ENCODE results near the gene APOA1. TPM values are rescaled to one million over a fixed set of nuclear protein-coding genes. Genes with fewer than 3 reads are reported as not detected.

Gene APOA1
- polyA plus RNA-seq, 1 of the 3 experiments (the other 2 are of a cell fraction): 0.20 TPM

GRCh38 chr11:116833491-116833815 is 4.0 kb downstream of the APOA1 start:
- Histone ChIP-seq H3K79me2 (ENCODE audit: insufficient read depth) (no peaks in the 10 kb centered on the region), H4K20me1 (ENCODE audit: insufficient read depth) (no peaks in the 10 kb centered on the region), H3K4me3 (ENCODE audit: low read depth in 2 of 2, low read length in 1 of 2) (no peak overlapping the region), H3K27me3 (ENCODE audit: insufficient read depth) (no peaks in the 10 kb centered on the region), H3K4me1 (ENCODE audit: control insufficient read depth in 1 of 2, insufficient read depth in 2 of 2, low read depth in 1 of 2, low read length in 1 of 2) (peaks cover 0 to 27% of the 10 kb centered on the region in 2 experiments; a peak in 1 of 4 replicates), H3K9me3 (no peaks in the 10 kb centered on the region), H3K9ac (no peak overlapping the region), H2AFZ (ENCODE audit: low read depth) (no peak overlapping the region), H3F3A (replicated peaks; ENCODE audit: insufficient read depth) (no peaks in the 10 kb centered on the region), H3K4me2 (no peak overlapping the region), H3K27ac (ENCODE audit: low read depth in 2 of 2, low read length in 1 of 2) (no peak overlapping the region), H3K36me3 (replicated peaks in 1 of 2; ENCODE audit: control insufficient read depth in 1 of 2, insufficient read depth in 2 of 2, low read length in 1 of 2) (no peaks in the 10 kb centered on the region), H3K9me2 (no peaks in the 10 kb centered on the region)
- DNase-seq: no peak
- TF ChIP-seq, protein P1, sequence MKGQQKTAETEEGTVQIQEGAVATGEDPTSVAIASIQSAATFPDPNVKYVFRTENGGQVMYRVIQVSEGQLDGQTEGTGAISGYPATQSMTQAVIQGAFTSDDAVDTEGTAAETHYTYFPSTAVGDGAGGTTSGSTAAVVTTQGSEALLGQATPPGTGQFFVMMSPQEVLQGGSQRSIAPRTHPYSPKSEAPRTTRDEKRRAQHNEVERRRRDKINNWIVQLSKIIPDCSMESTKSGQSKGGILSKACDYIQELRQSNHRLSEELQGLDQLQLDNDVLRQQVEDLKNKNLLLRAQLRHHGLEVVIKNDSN (IDR thresholded peaks at IDR 0.05; ENCODE audit: borderline replicate concordance, low read depth): no peak
- ChIA-PET POLR2A (no interaction called here), CTCF (interaction anchor here (1.5 to 2.0 kb wide), 3 partner anchors 12 to 273 kb away, joined by 4 to 11 read pairs (median 6); partner anchors contain the start of gene APOA5)
- WGBS (ENCODE audit: low lambda C conversion rate): 87% methylated on average over 10 of the region's 10 CpGs

GRCh38 chr11:116832350-116833290 is 4.8 kb downstream of the APOA1 start:
- Histone ChIP-seq H4K20me1 (ENCODE audit: insufficient read depth) (no peaks in the 10 kb centered on the region), H3F3A (replicated peaks; ENCODE audit: insufficient read depth) (no peaks in the 10 kb centered on the region), H3K27ac (ENCODE audit: low read depth in 2 of 2, low read length in 1 of 2) (no peak overlapping the region), H3K79me2 (ENCODE audit: insufficient read depth) (no peaks in the 10 kb centered on the region), H3K9me3 (no peaks in the 10 kb centered on the region), H3K4me3 (ENCODE audit: low read depth in 2 of 2, low read length in 1 of 2) (no peak overlapping the region), H3K36me3 (replicated peaks in 1 of 2; ENCODE audit: control insufficient read depth in 1 of 2, insufficient read depth in 2 of 2, low read length in 1 of 2) (no peaks in the 10 kb centered on the region), H3K9me2 (no peaks in the 10 kb centered on the region), H3K4me2 (no peak overlapping the region), H3K9ac (no peak overlapping the region), H2AFZ (ENCODE audit: low read depth) (no peak overlapping the region), H3K27me3 (ENCODE audit: insufficient read depth) (no peaks in the 10 kb centered on the region), H3K4me1 (ENCODE audit: control insufficient read depth in 1 of 2, insufficient read depth in 2 of 2, low read depth in 1 of 2, low read length in 1 of 2) (peaks cover 0 to 29% of the 10 kb centered on the region in 2 experiments; a peak in 1 of 4 replicates)
- DNase-seq: no peak
- ChIA-PET CTCF (interaction anchor here (1.4 to 2.0 kb wide), 3 partner anchors 41 to 273 kb away, joined by 3 to 11 read pairs (median 6); partner anchors contain the start of gene APOA5), POLR2A (no interaction called here)
- WGBS (ENCODE audit: low lambda C conversion rate): 68% methylated on average over 4 of the region's 13 CpGs
- TF ChIP-seq, protein P2, sequence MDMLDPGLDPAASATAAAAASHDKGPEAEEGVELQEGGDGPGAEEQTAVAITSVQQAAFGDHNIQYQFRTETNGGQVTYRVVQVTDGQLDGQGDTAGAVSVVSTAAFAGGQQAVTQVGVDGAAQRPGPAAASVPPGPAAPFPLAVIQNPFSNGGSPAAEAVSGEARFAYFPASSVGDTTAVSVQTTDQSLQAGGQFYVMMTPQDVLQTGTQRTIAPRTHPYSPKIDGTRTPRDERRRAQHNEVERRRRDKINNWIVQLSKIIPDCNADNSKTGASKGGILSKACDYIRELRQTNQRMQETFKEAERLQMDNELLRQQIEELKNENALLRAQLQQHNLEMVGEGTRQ (IDR thresholded peaks at IDR 0.05; ENCODE audit: borderline replicate concordance, low read depth, low read length): no peak
- TF ChIP-seq TEAD4 (IDR thresholded peaks at IDR 0.05; ENCODE audit: borderline replicate concordance, insufficient read depth) (no peak), ELF1 (IDR thresholded peaks at IDR 0.05) (no peak), MEF2A (IDR thresholded peaks at IDR 0.05; ENCODE audit: borderline replicate concordance, low read depth) (no peak), EZH2phosphoT487 (IDR thresholded peaks at IDR 0.05; ENCODE audit: borderline replicate concordance, low read depth) (no peak), GATA2 (CRISPR knock-in tag; IDR thresholded peaks at IDR 0.05) (no peak), FOXJ3 (CRISPR knock-in tag; IDR thresholded peaks at IDR 0.05) (no peak), SIN3A (IDR thresholded peaks at IDR 0.05; ENCODE audit: borderline replicate concordance, low read depth, low read length) (no peak), MAX (IDR thresholded peaks at IDR 0.05; ENCODE audit: low read depth) (no peak), POLR2AphosphoS5 (IDR thresholded peaks at IDR 0.05; ENCODE audit: low read depth, low read length) (no peak), JUND (IDR thresholded peaks at IDR 0.05) (no peak), FOXM1 (IDR thresholded peaks at IDR 0.05; ENCODE audit: low read depth) (no peak), ZBTB33 (IDR thresholded peaks at IDR 0.05; ENCODE audit: borderline replicate concordance, low read depth) (no peak)
- TF ChIP-seq, protein P1 (IDR thresholded peaks at IDR 0.05; ENCODE audit: borderline replicate concordance, low read depth): no peak
